GM11168 (cell line): Measurements from ENCODE around the gene C1RL.

Source experiments
- in situ Hi-C: fragments of 300-500 bp; cut with MboI; formaldehyde crosslinking; loops from one replicate; pipeline ENCODE4 v1.12.0; 2022; ENCODE audit warnings: low sequenced_read_pairs; ENCODE audit not compliant: unreplicated experiment

The C1RL gene

DNA sequence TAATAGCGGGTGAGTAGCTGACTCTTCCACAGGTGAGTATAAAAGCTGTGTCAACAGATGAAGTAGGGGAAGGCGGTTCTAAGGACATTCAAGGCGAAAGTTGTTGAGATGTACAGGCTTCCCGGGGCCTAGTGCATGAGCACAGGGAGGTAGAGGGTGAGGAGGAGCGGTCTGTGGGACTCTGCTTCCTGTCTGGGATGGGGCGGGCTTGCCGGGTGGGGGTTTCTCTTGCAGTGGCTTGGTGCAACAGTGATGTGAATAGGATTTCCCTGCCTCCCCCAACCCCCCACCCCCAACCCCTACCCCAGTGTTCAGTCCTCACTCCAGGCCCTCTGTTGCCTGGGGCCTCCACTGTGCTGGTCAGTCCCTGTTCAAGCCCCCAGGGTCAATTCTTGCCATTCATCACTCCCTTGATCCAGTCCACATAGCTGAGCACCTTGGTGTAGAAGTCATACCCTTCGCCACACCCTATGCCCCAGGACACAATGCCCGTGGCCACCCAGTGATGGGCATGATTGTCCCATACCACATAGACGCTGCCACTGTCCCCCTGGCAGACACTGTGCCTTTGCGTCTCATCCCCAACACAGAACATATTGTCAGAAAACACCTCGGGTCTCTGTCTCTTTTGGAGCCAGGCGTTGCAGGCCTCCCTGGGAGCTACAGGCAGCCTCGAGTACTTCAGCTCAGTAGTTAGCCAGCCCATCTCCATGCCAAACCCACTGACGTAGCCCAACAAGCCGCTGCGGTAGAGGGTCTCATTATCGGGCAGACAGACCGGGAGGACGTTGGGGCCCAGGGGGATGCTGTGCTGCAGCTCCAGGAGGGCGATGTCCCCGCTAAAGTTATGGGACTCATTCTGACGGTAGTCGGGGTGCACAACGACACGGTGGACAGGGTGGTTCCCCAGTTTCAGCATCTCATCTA is 12.7 kb downstream of the C1RL start:
- in situ Hi-C loops = no loop called here

DNA sequence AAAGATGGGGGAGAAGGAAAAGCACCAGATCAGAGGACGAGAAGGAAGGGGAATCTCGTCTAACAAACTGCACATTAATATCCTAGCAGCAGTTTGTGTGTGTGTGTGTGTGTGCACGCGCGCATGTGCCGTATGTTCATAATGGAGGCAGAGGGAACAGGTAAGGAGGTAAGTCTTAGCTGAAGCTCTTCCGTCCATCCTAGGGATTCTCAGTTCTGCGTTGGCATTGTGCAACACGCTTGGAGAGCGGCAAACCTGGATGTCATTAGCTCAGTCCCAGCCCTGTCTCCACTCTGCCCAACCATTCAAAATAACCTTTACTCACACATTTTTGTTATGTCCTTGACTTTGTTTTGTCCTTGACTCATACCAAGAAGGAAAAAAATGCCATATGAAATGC is 15.1 kb downstream of the C1RL start:
- in situ Hi-C loops = no loop called here

DNA sequence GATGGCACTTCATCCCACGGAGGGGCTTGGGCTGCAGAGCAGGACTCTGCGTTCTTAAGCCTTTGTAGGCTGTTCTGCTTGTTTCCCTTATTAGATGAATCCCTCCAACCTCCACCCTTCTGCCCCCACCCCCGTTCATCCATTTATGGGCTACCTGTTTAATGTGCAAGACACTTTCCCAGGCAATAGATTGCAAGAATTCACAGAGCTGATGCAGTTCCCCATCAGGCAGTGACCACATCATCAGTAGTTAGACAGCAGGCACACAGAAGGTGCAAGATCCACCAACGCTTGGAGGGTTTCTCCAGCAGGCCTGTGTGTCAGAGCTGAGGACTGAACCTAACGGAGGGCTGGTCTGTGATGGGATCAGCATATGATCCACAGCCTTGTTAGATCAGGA is 15.5 kb downstream of the C1RL start:
- in situ Hi-C loops = no loop called here

DNA sequence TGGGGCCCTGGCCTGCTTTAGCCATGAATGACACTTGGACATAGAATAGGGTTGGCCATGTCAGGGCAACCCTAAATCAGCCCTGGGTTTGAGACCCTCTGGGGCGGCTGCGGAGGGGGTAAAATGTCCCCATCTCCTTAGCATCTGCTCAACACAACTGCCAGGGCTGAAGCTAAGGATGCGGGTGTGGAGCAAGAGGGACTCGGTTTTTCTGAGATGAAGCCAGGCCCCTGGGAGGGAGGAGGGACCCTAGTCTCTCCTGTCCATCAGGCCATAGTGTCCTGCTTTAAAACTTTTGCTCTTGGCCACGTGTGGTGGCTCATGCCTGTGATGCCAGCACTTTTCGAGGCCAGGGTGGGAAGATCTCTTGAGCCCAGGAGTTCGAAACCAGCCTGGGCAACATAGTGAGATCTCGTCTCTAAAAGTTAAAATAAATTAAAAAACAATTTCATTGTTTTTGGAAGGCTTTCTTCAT is 16.0 kb downstream of the C1RL start:
- in situ Hi-C loops = no loop called here

DNA sequence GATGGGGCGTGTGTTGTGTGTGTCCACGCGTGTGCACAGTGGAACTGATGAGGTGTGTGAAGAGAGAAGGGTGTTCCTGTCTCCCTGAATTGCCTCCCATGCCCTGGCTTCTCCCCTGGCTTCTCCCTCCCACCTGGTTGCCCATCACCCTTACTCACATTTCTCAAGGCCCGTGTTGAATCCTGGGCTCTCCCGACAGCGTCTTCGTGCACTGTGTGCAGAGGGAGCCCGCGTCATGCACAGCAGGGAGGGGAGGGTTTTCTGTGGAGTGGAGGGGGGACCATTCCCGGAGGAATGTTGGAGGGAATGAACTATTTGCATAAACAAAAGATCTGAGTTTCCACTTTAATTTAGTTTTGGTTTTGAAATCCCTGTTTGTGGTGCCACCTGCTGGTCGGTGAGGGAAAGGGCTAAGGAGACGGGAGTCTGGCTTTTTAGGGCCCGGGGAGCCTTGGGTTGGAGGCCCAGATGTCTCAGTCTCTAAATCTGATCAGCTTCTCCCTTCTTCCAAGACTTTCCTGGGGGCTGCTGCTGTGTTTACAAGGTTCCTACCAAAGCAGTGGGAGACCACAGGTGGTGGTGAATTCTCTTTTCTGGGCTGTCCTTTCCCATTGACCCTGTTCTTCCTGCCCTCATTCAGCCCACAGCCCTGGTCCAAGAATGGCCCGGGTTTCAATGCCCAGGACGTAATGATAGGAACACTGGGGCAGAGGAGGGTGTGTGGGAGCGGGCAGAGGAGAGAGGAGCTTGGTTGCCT is 16.6 kb downstream of the C1RL start, which contains the start of gene C1R:
C1R (minus strand) TSS at position 217 of the 757 bp plus-strand sequence; CDS start at position 160, 57 bp downstream.
- in situ Hi-C loops = no loop called here

DNA sequence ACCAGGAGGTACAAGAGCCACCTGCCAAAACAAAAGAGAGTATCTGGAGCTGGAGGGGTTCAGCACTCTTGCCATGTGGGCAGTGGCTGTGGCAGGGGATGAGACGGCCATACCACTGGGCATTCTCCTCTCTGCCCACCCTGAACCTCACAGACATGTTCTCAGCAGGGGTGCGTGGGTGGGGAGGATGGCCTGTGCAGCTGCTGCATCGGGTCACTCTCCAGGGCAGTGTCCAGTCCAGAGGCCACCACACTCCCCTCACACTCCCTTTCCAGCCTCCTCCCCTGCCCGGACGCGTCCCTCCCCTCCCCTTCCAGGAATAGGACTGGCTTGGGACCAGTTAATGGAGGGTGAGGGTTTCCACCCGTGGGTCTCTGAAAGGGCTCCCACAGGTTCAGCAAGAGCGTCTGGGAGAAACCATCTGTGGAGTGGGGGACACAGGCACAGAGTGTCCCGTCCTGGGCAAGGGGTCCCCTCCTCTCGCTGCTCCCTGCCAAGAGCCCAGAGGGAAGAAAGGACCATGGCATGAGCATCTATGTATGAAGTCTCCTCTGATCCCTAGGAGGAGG is 17.3 kb downstream of the C1RL start:
- in situ Hi-C loops = no loop called here

DNA sequence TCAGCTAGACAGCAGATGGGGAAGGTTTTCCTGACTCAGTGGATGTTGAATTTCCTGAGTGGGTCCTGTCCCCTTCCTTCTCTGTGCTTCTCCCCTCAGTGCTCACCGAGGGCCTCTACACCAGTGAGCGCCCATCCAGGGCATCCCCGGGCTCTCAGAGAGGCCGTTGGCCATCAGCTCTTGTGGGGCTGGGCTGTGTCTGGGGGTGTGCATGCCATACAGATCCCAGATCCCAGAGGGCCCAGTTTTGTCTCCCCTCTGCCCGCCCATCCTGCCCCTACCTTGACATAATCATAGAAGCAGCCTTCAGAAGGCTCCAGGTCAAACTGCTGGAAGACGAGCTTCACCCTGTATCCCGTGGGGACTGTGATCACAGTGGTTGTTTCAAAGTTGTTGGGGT is 17.8 kb downstream of the C1RL start:
- in situ Hi-C loops = no loop called here

DNA sequence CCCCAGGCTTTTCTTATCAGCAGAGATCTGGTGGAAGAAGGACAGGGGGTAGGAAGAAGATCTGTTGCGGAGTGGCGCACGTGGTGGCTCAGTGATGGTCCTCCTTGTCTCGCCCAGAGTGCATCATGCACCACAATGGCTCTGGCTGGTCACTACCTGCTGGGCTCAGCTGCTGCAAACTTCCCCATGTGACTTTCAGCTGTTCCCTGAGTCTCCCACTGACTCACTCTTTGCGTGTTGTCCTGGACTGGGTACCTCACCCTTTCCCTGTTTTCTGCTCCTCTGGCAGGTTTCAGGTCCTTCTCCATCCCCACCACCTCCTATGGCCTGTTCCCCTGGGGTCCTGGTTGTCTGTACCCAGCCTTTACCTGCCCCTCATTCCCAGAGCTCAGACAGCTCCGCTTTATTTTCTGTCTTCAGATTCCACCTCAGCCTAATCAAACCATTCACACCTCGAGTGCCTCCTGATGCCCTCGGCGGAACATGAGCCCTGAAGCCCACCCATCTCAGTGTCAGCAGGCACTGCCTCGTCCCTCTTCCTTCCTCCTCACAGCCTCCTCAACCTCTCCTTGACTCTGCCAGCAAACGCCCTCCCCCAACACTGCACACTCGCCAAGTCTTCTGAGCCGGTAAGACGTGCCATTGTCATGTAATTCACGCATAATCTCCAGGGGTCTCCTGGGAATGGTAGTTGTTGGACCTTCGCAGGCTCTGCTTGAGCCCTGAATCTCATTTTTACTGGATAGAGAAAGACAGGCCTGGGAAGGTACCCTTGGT is 18.6 kb downstream of the C1RL start:
- in situ Hi-C loops = no loop called here

DNA sequence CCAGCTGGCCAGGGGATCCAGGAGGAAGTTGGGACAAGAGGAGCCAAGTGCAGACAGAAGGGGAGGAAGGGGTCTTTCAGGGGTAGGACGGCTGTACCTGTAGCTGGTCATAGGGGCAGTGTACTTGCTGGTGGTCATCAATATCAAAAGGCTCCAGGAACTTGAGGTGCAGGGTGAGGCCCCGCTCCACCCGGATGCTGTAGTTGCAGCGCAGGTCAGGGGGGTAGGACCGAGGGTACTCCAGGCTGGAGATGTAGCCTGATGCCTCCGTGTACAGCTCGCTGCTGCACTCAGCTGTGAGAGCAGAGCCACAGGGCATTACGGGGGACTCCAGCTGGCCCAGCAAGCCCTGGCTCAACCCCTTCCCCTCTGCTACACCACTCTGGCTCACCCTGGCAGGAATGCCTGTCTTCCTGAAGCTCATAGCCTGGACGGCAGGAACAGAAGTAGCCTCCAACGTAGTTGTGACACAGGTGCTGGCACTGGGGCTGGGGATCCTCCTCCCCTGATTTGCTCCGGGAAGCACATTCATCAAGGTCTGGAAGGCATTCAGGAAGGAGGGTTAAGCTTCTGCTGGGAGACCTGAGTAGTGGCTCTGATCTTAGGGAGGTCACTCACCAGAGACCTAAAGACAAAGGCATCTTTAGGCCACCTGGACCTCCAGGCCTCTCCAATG is 19.7 kb downstream of the C1RL start:
- in situ Hi-C loops = no loop called here

DNA sequence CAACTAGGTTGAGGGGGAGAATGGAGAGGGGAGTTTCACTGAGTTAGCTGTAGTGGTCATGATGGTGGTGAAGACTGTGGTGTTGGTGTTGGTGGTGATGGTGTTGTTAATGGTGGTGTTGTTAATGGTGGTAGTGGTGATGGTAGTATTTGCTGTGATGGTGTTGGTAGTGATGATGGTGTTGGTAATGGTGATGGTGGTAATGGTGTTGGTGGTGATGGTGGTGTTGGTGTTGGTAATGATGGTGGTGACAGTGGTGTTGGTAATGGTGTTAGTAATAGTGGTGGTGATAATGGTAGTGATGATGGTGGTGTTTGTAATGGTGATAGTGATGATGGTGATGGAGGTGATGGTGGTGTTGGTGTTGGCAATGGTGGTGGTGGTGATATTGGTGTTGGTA is 25.9 kb downstream of the C1RL start:
- in situ Hi-C loops = no loop called here

DNA sequence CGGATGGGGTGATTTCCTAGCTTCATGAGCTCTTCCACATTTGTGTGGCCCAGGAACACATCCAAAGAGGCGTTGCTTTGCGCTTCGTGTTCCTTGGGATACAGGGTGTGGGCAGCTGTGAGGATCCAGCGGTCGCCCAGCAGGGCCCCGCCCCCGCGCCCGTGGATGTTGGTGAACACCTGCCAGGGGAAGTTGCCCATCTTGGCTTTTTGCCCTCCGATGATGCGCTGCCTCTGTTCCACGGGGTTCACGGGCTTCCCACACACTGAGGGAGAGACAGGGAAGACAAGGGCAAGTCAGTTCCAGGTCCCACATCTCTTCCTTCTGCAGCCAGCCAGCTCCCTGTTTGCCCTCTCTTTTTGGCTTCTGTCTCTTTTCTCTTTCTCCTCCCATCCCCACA is 28.0 kb downstream of the C1RL start:
- in situ Hi-C loops = no loop called here

DNA sequence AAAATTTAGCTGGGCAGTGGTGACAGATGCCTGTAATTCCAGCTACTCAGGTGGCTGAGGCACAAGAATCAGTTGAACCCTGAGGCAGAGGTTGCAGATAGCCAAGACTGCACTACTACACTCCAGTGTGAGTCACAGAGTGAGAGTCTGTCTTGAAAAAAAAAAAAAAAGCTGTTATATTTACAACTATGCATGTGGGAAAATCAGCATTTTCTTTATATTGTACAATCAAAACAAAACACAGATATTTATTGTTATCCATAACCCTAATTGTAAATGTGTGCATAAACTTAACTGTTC is 29.2 kb downstream of the C1RL start:
- in situ Hi-C loops = no loop called here

DNA sequence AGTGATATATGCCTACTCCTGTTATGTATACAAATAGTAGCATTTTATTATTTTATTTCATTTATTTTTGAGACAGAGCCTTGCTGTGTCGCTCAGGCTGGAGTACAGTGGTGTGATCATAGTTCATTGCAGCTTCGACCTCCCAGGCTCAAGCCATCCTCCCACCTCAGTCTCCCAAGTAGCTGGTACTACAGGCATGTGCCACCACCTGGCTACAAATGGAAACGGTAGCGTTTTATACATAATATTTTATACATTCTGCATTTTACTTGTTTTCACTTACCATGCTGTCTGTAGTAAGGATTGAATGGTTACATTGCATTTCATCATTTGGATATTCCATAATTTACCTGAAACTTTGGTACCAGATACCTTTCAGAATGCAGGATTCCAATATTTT is 30.9 kb downstream of the C1RL start:
- in situ Hi-C loops = no loop called here

DNA sequence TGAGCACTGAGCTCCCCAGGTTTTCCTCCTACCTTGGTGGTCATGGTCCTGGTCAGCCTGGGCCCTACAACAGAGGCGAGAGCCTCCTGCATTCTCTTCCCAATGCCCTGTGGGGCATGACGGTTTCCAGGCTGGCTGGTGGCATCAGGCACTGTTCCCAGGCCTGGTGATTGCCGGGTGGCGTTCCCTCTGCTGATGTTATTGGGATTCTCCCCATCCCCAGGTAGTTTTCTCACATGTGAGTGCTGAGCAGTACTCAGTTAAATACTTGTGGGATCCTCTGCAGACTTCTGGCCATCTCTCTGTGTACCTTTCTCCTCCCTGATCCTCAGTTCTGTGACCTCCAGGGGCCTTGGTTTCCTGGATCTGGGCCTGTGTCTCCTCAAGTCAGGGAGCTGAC is 32.5 kb downstream of the C1RL start:
- in situ Hi-C loops = no loop called here

DNA sequence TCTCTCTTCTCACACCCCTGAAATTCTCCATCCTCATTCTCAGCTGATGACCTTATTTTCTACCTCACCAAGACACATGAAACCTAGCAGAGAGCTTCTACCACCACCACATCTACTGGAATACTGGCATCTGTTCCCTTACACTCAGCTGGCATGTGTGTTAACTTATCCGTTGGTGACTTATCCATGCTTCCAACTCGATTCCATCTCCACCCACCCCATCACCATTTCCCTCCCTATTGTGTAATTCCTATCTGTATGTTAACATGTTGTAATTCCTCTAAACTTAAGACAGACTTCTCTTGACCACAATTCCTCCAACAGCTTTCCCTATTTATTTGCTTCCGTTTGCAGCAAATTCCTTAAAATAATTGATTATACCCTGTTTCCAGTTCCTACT is 33.1 kb downstream of the C1RL start:
- in situ Hi-C loops = no loop called here

DNA sequence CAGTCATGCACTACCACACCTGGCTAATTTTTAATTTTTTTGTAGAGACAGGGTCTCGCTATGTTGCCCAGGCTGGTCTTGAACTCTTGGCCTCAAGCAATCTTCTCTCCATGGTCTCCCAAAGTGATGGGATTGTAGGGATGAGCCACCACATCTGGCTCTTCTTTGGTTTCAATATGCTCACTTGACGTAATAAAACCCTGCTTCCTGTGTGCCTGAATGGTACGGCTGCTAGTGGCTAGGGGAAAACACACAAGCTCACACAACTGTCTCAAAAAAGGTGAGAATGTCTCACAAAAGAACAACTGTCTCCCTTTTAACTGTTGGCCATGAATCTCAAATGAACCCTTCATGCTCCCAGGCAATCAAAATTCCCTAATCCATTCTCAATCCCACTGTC is 33.5 kb downstream of the C1RL start:
- in situ Hi-C loops = no loop called here

DNA sequence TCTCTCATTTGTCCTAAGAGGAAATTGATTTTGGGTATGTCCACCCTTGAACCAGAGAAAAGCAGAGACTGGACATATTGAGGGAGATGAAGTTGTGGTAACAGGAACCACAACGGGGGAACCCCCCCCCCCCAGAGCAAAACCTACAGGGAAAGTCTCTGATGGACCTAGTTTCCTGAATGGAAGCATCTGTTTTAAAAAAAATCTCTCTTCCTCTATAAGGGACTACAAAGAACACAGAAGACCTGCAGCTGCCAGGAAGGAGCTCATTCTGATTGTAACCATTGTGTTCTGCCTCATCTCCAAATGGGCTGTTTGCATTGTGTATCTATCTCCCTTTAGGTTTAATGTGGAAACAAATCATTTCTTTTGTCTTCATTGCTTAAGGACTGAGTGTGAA is 35.1 kb downstream of the C1RL start:
- in situ Hi-C loops = no loop called here

DNA sequence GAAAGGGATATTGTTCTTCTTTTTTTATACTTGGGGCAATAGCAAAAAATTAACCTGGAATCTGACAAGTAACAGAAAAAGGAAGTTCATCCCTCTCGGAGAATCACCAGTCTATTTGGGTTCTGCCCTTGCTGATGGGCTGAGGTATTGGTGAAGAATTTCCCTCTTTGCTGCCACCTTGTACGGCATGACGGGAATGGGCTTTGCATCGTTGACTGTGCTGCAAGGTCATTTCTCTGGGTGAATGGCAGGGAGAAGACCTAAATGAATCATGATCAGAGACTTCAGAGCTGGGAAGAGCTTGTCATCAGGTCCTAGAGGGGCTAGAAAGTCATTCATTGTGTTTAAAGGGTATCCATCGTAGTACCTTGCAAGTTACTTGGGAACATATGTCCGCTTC is 36.5 kb downstream of the C1RL start:
- in situ Hi-C loops = no loop called here

DNA sequence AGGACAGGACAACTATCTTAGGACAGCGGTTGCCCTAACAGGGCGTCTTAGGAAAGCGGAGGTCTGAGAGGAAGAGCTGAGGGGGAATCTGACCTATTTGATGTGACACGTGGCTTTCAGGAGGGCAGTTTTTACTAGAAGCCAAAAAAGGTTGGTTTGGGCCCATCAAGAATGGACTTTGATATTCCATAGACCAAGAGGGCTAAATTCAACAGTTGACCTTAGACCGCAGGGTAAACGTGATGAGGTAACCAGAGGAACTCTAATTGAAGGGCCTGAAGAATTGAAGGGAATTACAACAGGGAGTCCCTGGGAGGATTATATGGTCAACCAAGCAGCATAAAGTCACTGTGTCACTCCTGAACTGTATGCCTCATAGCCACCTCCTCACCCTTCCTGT is 37.0 kb downstream of the C1RL start:
- in situ Hi-C loops = no loop called here

DNA sequence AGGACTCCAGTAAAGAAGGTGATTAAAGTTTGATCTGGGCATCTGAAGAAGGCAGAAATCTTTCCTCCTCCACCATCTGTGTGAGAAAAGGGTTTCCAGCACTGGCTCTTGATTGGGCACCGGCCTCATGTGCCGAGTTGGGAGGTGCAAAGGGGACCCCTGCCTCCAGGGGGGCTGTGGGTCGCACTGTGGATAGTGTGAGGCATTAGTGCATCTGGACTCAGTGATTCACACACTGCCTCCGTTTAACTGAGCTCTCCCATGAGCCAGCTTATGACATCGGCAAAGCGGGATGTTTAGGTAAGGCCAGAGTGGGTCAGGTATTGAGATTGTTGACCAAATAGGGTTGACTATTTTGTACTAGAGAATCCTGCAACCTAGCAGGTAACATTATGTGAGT is 39.6 kb downstream of the C1RL start:
- in situ Hi-C loops = no loop called here
